ENCODE measurements around the gene CABLES1. TPM values are rescaled to one million over a fixed set of nuclear protein-coding genes. Genes with fewer than 3 reads are reported as not detected.

The CABLES1 gene
- total and polyA plus RNA-seq, 2 of the 4 experiments (the other 2 are of a cell fraction) = 4.7 to 5.7 TPM

GRCh38 chr18:23248826-23249225, 113.5 kb downstream of the CABLES1 start:
- intact Hi-C loops (cut with micrococcal nuclease) (no loop called here), in situ Hi-C loops (cut with MboI; ENCODE audit: low sequenced_read_pairs) (no loop called here), dilution Hi-C loops (cut with HindIII; ENCODE audit: low sequenced_read_pairs, unreplicated experiment) (no loop called here)
- H4K8ac ChIP-seq (ENCODE audit: low read depth in 2 of 2, low read length in 2 of 2) = no peak overlapping the region
- H2BK5ac ChIP-seq (ENCODE audit: low read depth, low read length, poor library complexity, severe bottlenecking) = no peak overlapping the region
- no peak overlapping the region for H2BK20ac ChIP-seq (ENCODE audit: low read depth, low read length)
- no peak overlapping the region for H2AK9ac ChIP-seq (replicated peaks; ENCODE audit: low read depth, low read length, poor library complexity)
- DNase-seq (no peak), ATAC-seq (ENCODE audit: low read depth) (no peak)
- no peak overlapping the region for H3K18ac ChIP-seq (ENCODE audit: low read depth, low read length)
- H3K4me1 ChIP-seq (ENCODE audit: control insufficient read depth, insufficient read depth, low read length) = no peaks in the 10 kb centered on the region
- no peaks in the 10 kb centered on the region for H4K20me1 ChIP-seq (ENCODE audit: insufficient read depth, low read length)
- H3K4me2 ChIP-seq (ENCODE audit: low read depth, low read length) = no peak overlapping the region
- H3K36me3 ChIP-seq (ENCODE audit: control insufficient read depth, insufficient read depth, low read length) = peaks cover 64% of the 10 kb centered on the region
- H3K9ac ChIP-seq (ENCODE audit: low read depth, low read length) = no peak overlapping the region
- ChIA-PET POLR2A (ENCODE audit: unreplicated experiment) (no interaction called here), CTCF (no interaction called here)
- no peak overlapping the region for H4K5ac ChIP-seq (ENCODE audit: low read depth, low read length)
- H3K27ac ChIP-seq (ENCODE audit: insufficient read depth, low read length) = no peak overlapping the region
- H3K4me3 ChIP-seq (ENCODE audit: insufficient read depth, low read depth, low read length) = no peak overlapping the region
- H3K79me1 ChIP-seq (ENCODE audit: low read depth in 1 of 2, low read length in 2 of 2) = peaks cover 0 to 7% of the 10 kb centered on the region in 2 experiments; a peak in 2 of 4 replicates
- no peak overlapping the region for H3K56ac ChIP-seq (ENCODE audit: extremely low read depth, insufficient read depth, low read length)
- no peak overlapping the region for H3K14ac ChIP-seq (replicated peaks; ENCODE audit: low read depth, low read length)
- H2AK5ac ChIP-seq (ENCODE audit: low read depth, low read length) = no peak overlapping the region
- no peak overlapping the region for H2BK15ac ChIP-seq (ENCODE audit: low read depth, low read length)
- H3K27me3 ChIP-seq (ENCODE audit: control insufficient read depth, insufficient read depth, low read length) = no peaks in the 10 kb centered on the region
- no peak overlapping the region for H2BK120ac ChIP-seq (ENCODE audit: low read depth, low read length)
- TF ChIP-seq FOS (IDR thresholded peaks at IDR 0.05; ENCODE audit: low read depth, low read length) (no peak), MAZ (IDR thresholded peaks at IDR 0.05; ENCODE audit: borderline replicate concordance, low read depth, low read length) (no peak), MAFK (IDR thresholded peaks at IDR 0.05; ENCODE audit: low read depth, low read length) (no peak), ELK1 (IDR thresholded peaks at IDR 0.05; ENCODE audit: borderline replicate concordance, low read depth, low read length) (no peak)
- no peak overlapping the region for H3K23ac ChIP-seq (ENCODE audit: low read depth, low read length)
- H2AFZ ChIP-seq (replicated peaks; ENCODE audit: low read length, poor library complexity) = no peak overlapping the region
- H3K9me3 ChIP-seq (ENCODE audit: control insufficient read depth, insufficient read depth, low read length) = no peaks in the 10 kb centered on the region
- H3K4ac ChIP-seq (ENCODE audit: low read depth, low read length) = no peak overlapping the region
- H3K9me1 ChIP-seq (ENCODE audit: insufficient read depth, low read length) = 0 out of 2 replicates have a peak, but pooled peaks cover 3% of the 10 kb centered on the region
- no peak overlapping the region for H4K91ac ChIP-seq (ENCODE audit: insufficient read depth, low read depth, low read length)
- WGBS, 2 experiments (ENCODE audit: extremely low coverage in 2 of 2, insufficient read length in 1 of 2) = no CpG with 5 or more reads among the region's 2 CpGs
- BruUV-seq (replicated peaks) = no TSS peak
